ENCODE measurements around the gene STEAP2.

DNA sequence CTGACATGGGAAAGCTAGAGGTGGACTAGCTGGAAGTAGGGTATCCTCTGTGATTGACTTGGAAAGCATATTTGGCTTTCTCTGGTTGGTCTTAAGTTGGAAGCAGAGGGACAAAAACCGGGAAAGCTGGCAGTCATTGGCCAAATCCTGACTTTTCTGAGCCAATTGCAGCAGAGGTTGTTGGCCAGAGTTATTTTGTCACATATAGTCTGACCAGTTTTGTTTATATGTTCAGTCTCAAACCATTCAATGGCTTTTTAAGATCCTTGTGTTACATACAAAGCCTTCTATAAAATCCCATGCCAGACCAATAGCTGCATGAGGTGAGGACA lies 39.7 kb downstream of the STEAP2 start:
- TF ChIP-seq, protein P1, sequence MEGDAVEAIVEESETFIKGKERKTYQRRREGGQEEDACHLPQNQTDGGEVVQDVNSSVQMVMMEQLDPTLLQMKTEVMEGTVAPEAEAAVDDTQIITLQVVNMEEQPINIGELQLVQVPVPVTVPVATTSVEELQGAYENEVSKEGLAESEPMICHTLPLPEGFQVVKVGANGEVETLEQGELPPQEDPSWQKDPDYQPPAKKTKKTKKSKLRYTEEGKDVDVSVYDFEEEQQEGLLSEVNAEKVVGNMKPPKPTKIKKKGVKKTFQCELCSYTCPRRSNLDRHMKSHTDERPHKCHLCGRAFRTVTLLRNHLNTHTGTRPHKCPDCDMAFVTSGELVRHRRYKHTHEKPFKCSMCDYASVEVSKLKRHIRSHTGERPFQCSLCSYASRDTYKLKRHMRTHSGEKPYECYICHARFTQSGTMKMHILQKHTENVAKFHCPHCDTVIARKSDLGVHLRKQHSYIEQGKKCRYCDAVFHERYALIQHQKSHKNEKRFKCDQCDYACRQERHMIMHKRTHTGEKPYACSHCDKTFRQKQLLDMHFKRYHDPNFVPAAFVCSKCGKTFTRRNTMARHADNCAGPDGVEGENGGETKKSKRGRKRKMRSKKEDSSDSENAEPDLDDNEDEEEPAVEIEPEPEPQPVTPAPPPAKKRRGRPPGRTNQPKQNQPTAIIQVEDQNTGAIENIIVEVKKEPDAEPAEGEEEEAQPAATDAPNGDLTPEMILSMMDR (conservative IDR thresholded peaks at IDR 0.05; ENCODE audit: low read depth, low read length): no peak
- no peak for TF ChIP-seq EZH2 (IDR thresholded peaks at IDR 0.05; ENCODE audit: borderline replicate concordance, low read depth, low read length, poor library complexity, severe bottlenecking)
